Trophoblast cell (in vitro differentiated cells and primary cell): ENCODE measurements around the gene HTRA3.

Experiments used
- DNase-seq, 2 donors: peaks; one replicate each; pipeline ENCODE4 v3.0.0-alpha.2; 2016
- H2AFZ ChIP-seq: 2 replicates; pipeline ENCODE4 v1.6.1; 2013; ENCODE audit warnings: low read length, moderate library complexity, mild to moderate bottlenecking; ENCODE audit not compliant: insufficient read depth, poor library complexity
- H2AK5ac ChIP-seq: 2 replicates; pipeline ENCODE4 v1.6.1; 2013; ENCODE audit warnings: mild to moderate bottlenecking, low read length
- H2BK120ac ChIP-seq: 2 replicates; pipeline ENCODE4 v1.6.1; 2013; ENCODE audit warnings: low read length, mild to moderate bottlenecking, moderate library complexity; ENCODE audit not compliant: insufficient read depth, poor library complexity
- H2BK12ac ChIP-seq: 2 replicates; pipeline ENCODE4 v1.6.1; 2013; ENCODE audit warnings: mild to moderate bottlenecking, low read length, moderate library complexity
- H2BK5ac ChIP-seq: 2 replicates; pipeline ENCODE4 v1.6.1; 2013; ENCODE audit warnings: low read length, low read depth, moderate library complexity, mild to moderate bottlenecking; ENCODE audit not compliant: poor library complexity
- H3K14ac ChIP-seq: 2 replicates; pipeline ENCODE4 v1.6.1; 2013; ENCODE audit warnings: mild to moderate bottlenecking, low read length
- H3K18ac ChIP-seq: 2 replicates; pipeline ENCODE4 v1.6.1; 2013; ENCODE audit warnings: mild to moderate bottlenecking, low read length
- H3K23ac ChIP-seq: 2 replicates; pipeline ENCODE4 v1.6.1; 2013; ENCODE audit warnings: low read length
- H3K27ac ChIP-seq: 2 replicates; pipeline ENCODE4 v1.5.1; 2013; ENCODE audit warnings: low read depth, mild to moderate bottlenecking, inconsistent platforms, low read length, moderate library complexity
- H3K27me3 ChIP-seq: 2 replicates; pipeline ENCODE4 v1.6.1; 2013; ENCODE audit warnings: inconsistent platforms, mild to moderate bottlenecking, low read length, moderate library complexity; ENCODE audit not compliant: insufficient read depth
- H3K36me3 ChIP-seq, 2 experiments: 1 replicate in 1 of 2; 2 replicates in 1 of 2; pipeline ENCODE4 v1.6.1; 2013; ENCODE audit warnings: low read length in 2 of 2, mild to moderate bottlenecking in 2 of 2, moderate library complexity in 1 of 2; ENCODE audit not compliant: insufficient read depth in 2 of 2, control insufficient read depth in 1 of 2
- H3K4ac ChIP-seq: 2 replicates; pipeline ENCODE4 v1.6.1; 2013; ENCODE audit warnings: low read depth, mild to moderate bottlenecking, low read length, moderate library complexity
- H3K4me1 ChIP-seq, 2 experiments: 1 replicate in 1 of 2; 2 replicates in 1 of 2; pipeline ENCODE4 v1.6.1; 2013; ENCODE audit warnings: low read length in 2 of 2, mild to moderate bottlenecking in 2 of 2, moderate library complexity in 1 of 2; ENCODE audit not compliant: insufficient read depth in 2 of 2, control insufficient read depth in 1 of 2
- H3K4me2 ChIP-seq: 2 replicates; pipeline ENCODE4 v1.6.1; 2013; ENCODE audit warnings: inconsistent platforms, mild to moderate bottlenecking, low read length, moderate library complexity
- H3K4me3 ChIP-seq: 2 replicates; pipeline ENCODE4 v1.5.1; 2013; ENCODE audit warnings: mild to moderate bottlenecking, low read depth, low read length, inconsistent platforms
- H3K79me1 ChIP-seq: one replicate; pipeline ENCODE4 v1.6.1; 2013; ENCODE audit warnings: low read length
- H3K79me2 ChIP-seq: 2 replicates; pipeline ENCODE4 v1.6.1; 2013; ENCODE audit warnings: low read length, mild to moderate bottlenecking; ENCODE audit not compliant: control insufficient read depth, insufficient read depth, poor library complexity
- H3K9ac ChIP-seq: 2 replicates; pipeline ENCODE4 v1.6.1; 2013; ENCODE audit warnings: mild to moderate bottlenecking, low read length
- H3K9me3 ChIP-seq: 2 replicates; pipeline ENCODE4 v1.6.1; 2013; ENCODE audit warnings: low read depth, mild to moderate bottlenecking, control low read depth, inconsistent platforms, low read length; ENCODE audit not compliant: insufficient read depth
- H4K12ac ChIP-seq: 2 replicates; pipeline ENCODE4 v1.6.1; 2013; ENCODE audit warnings: low read depth, mild to moderate bottlenecking, low read length, moderate library complexity
- H4K8ac ChIP-seq: 2 replicates; pipeline ENCODE4 v1.6.1; 2013; ENCODE audit warnings: low read depth, mild to moderate bottlenecking, low read length, moderate library complexity
- H4K91ac ChIP-seq: one replicate; pipeline ENCODE4 v1.6.1; 2013; ENCODE audit warnings: low read depth, mild to moderate bottlenecking, low read length, moderate library complexity
- WGBS: extraction: QIAGEN DNeasy Blood & Tissue Kit; methylation state at CpG from one replicate; pipeline ENCODE4 v1.1.7; 2013; ENCODE audit warnings: missing lambda C conversion rate; ENCODE audit not compliant: insufficient read length, insufficient coverage; ENCODE audit errors: extremely low coverage; 5-methylcytosine and 5-hydroxymethylcytosine counted together

HTRA3 gene

DNA sequence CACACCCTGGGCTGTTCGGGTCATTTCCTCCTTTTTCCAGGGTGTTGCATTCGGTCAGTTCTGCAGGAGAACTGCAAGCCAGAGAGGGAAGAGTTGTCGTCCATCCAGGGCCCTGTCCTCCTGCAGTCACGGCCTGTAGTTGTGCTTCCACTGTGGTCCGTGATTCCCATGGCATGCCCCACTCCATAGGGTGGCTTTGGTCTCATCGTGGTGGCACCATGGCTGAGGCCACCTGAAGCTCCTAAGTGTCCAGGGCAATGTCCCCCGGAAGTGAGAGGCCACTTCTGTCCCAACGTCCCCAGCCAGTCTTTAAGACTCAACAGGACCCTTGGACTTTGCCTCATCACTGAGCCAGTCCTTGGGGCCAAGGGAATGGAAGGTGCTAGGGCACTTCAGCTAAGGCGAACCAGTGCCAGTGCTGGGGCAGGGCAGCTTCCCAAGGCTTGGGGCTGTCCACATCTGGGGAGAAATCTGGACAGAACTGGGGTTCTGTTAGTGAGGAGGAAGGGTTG, 83.7 kb downstream of the HTRA3 start:
- no peak overlapping the region for H3K4me3 ChIP-seq
- no peak overlapping the region for H2BK5ac ChIP-seq
- no peak overlapping the region for H3K18ac ChIP-seq
- no peak overlapping the region for H3K23ac ChIP-seq
- H3K27me3 ChIP-seq = no peaks in the 10 kb centered on the region
- H2AFZ ChIP-seq = no peak overlapping the region
- no peak overlapping the region for H2BK120ac ChIP-seq
- no peaks in the 10 kb centered on the region for H3K36me3 ChIP-seq
- no peak overlapping the region for H3K14ac ChIP-seq
- H4K91ac ChIP-seq = no peak overlapping the region
- DNase-seq = no peak
- no peak overlapping the region for H3K9ac ChIP-seq
- no peak overlapping the region for H2BK12ac ChIP-seq
- no peak overlapping the region for H4K12ac ChIP-seq
- H3K79me1 ChIP-seq = no peaks in the 10 kb centered on the region
- no peaks in the 10 kb centered on the region for H3K79me2 ChIP-seq
- H4K8ac ChIP-seq = no peak overlapping the region
- peaks cover 2% of the 10 kb centered on the region for H3K9me3 ChIP-seq
- H2AK5ac ChIP-seq = no peak overlapping the region
- H3K4me1 ChIP-seq = peaks cover 4 to 19% of the 10 kb centered on the region in 2 experiments
- no CpG with 5 or more reads among the region's 9 CpGs for WGBS
- H3K27ac ChIP-seq = no peak overlapping the region
- no peak overlapping the region for H3K4ac ChIP-seq
- H3K4me2 ChIP-seq = no peak overlapping the region

DNA sequence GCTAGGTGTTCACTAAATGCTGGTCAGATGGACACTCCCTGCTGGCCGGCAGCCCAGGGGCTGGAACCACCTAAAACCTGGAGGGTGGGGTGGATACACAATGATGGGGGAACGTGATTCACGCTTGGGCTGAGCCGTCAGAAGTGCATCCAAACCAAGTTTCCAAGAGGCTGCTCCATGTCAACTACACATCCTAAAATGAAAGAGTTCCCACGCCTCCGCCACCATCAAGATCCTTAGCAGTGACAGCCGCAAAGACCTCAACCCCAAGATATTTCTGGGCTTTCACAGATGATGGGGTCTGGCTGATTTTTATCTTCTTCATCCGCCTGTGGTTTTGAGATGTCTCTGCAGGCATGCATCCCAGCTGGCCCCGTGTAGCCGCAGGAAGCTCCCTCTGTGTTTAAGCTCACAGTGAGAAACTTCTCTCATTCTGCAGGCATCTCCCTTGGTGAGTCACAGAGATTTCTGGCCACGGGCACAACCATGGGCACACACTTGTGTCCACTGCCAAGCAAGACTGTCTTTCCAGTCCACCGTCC, 84.4 kb downstream of the HTRA3 start:
- H2BK120ac ChIP-seq = no peak overlapping the region

DNA sequence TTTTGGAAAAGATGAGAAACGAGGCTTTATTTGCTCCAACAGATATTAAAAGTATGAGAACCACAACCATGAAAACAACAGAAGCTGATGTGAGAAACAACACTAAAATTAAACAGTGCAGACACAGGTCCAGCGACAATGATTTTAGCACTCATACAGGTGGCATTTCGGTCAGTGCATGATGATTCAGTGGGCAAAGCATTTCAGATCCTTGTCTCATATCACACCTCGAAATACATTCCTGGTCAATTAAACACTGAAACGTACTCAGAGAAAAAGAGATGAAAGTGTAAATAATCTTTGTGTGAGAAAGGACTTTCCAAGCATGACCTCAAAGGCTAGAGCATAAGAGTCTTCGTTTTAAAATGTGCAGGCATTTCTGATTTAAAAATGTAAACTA, 85.8 kb downstream of the HTRA3 start:
- Histone ChIP-seq H3K23ac (no peak overlapping the region), H2AK5ac (no peak overlapping the region), H3K18ac (no peak overlapping the region), H3K9ac (no peak overlapping the region), H3K27me3 (no peaks in the 10 kb centered on the region), H3K4me1 (peaks cover 11 to 22% of the 10 kb centered on the region in 2 experiments), H2BK12ac (no peak overlapping the region), H3K14ac (no peak overlapping the region), H4K8ac (no peak overlapping the region), H3K9me3 (peaks cover 2% of the 10 kb centered on the region), H3K4me2 (no peak overlapping the region), H3K79me1 (peaks cover 2% of the 10 kb centered on the region), H3K36me3 (no peaks in the 10 kb centered on the region), H3K4ac (no peak overlapping the region), H3K79me2 (no peaks in the 10 kb centered on the region), H4K91ac (no peak overlapping the region), H4K12ac (no peak overlapping the region), H3K4me3 (no peak overlapping the region), H2AFZ (no peak overlapping the region), H2BK5ac (no peak overlapping the region), H3K27ac (no peak overlapping the region), H2BK120ac (no peak overlapping the region)
- peak; percentile 42 to 75 for DNase-seq
- WGBS = no CpG with 5 or more reads among the region's 6 CpGs

More for the DNA sequence above, 84.4 kb downstream of the HTRA3 start:
- no peak overlapping the region for H2AK5ac ChIP-seq
- WGBS = no CpG with 5 or more reads among the region's 12 CpGs
- H2BK5ac ChIP-seq = no peak overlapping the region
- H3K4me1 ChIP-seq = peaks cover 8 to 22% of the 10 kb centered on the region in 2 experiments
- no peaks in the 10 kb centered on the region for H3K79me2 ChIP-seq
- no peak overlapping the region for H2AFZ ChIP-seq
- no peak overlapping the region for H3K9ac ChIP-seq
- no peak overlapping the region for H3K23ac ChIP-seq
- no peak overlapping the region for H3K27ac ChIP-seq
- no peak overlapping the region for H3K4me2 ChIP-seq
- no peak overlapping the region for H4K8ac ChIP-seq
- no peaks in the 10 kb centered on the region for H3K36me3 ChIP-seq
- H3K27me3 ChIP-seq = no peaks in the 10 kb centered on the region
- DNase-seq = no peak
- H3K14ac ChIP-seq = no peak overlapping the region
- no peaks in the 10 kb centered on the region for H3K79me1 ChIP-seq
- no peak overlapping the region for H2BK12ac ChIP-seq
- no peak overlapping the region for H4K12ac ChIP-seq
- no peak overlapping the region for H3K4me3 ChIP-seq
- H3K4ac ChIP-seq = no peak overlapping the region
- no peak overlapping the region for H3K18ac ChIP-seq
- no peak overlapping the region for H4K91ac ChIP-seq
- peaks cover 2% of the 10 kb centered on the region for H3K9me3 ChIP-seq

DNA sequence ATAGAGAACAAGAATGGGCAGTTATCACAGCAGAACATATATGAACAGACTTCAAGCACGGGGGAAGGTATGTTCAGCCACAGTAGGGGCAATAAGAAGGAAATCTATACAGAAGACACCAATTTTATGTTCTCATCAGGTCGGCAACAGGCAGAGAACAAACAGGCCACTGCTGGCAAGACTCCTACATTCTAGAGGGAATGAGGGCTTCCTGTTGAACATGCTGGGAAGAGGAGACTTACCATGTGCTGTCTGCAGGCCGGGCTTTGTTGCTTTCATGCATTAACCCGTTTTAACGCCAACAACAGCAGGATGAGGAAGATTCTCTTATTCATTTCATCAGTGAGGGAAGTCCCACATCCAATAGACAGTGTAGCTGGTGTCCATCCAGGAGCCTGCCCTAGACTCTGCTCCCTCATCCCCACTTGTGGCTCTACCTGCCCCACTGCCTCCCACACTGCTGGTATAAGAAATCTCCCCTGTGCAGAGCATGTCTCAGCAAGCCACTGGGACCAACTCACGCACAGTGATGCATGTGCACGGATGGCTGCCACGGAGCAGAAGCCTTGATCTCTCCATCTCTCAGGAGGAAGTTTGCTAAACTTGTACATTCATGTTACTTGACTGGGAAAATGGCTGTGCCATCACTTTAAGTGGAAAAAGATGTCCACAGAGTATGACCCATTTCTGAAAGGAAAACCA, 86.5 kb downstream of the HTRA3 start:
- no peak overlapping the region for H3K4me2 ChIP-seq
- peaks cover 2% of the 10 kb centered on the region for H3K9me3 ChIP-seq
- H3K27ac ChIP-seq = no peak overlapping the region
- no peaks in the 10 kb centered on the region for H3K27me3 ChIP-seq
- no CpG with 5 or more reads among the region's 8 CpGs for WGBS
- H3K9ac ChIP-seq = no peak overlapping the region
- H2AFZ ChIP-seq = no peak overlapping the region
- no peak overlapping the region for H3K18ac ChIP-seq
- H4K12ac ChIP-seq = no peak overlapping the region
- H3K4me1 ChIP-seq = peaks cover 11 to 22% of the 10 kb centered on the region in 2 experiments
- H4K8ac ChIP-seq = no peak overlapping the region
- no peak overlapping the region for H3K23ac ChIP-seq
- DNase-seq = peak in 1 of 2 donors; percentile 39
- H2AK5ac ChIP-seq = no peak overlapping the region
- H3K4me3 ChIP-seq = no peak overlapping the region
- H2BK12ac ChIP-seq = no peak overlapping the region
- H2BK5ac ChIP-seq = no peak overlapping the region
- H3K79me1 ChIP-seq = peaks cover 2% of the 10 kb centered on the region
- no peaks in the 10 kb centered on the region for H3K36me3 ChIP-seq
- H3K4ac ChIP-seq = no peak overlapping the region
- no peak overlapping the region for H2BK120ac ChIP-seq
- no peaks in the 10 kb centered on the region for H3K79me2 ChIP-seq
- H4K91ac ChIP-seq = no peak overlapping the region
- H3K14ac ChIP-seq = no peak overlapping the region
